Common myeloid progenitor, CD34-positive (primary cell): ENCODE measurements around the gene BGN.

Experiments used
- CTCF ChIA-PET: fragments of 350-600 bp; sonication (Branson Sonifier 250); formaldehyde crosslinking; loops from one replicate; lab custom pipeline; 2021; ENCODE audit warnings: antibody characterized with exemption; lab: Charles Lee
- POLR2A ChIA-PET: fragments of 350-600 bp; sonication (Branson Sonifier 250); formaldehyde crosslinking; loops from one replicate; lab custom pipeline; 2021; ENCODE audit warnings: antibody characterized with exemption; lab: Charles Lee
- DNase-seq, 3 donors: peaks; one replicate each; pipeline versions ENCODE4 v3.0.0 to v3.0.0-alpha.2; 2013
- H3K27ac ChIP-seq, 2 experiments: 1 replicate in 1 of 2; 2 replicates in 1 of 2; pipeline ENCODE4 v1.7.0; 2013; ENCODE audit warnings: inconsistent platforms in 2 of 2, low read length in 2 of 2, mild to moderate bottlenecking in 2 of 2, low read depth in 1 of 2, moderate library complexity in 1 of 2; ENCODE audit not compliant: severe bottlenecking in 2 of 2, insufficient read depth in 1 of 2, poor library complexity in 1 of 2
- H3K27me3 ChIP-seq, 5 experiments: replicated peaks in 2 of 5; 1 replicate in 3 of 5; 2 replicates in 2 of 5; pipeline versions ENCODE4 v1.6.1 to v1.7.0; 2013; ENCODE audit warnings: low read length in 4 of 5, mild to moderate bottlenecking in 2 of 5, moderate library complexity in 2 of 5, inconsistent platforms in 1 of 5; ENCODE audit not compliant: insufficient read depth in 5 of 5, control insufficient read depth in 4 of 5
- H3K36me3 ChIP-seq, 4 experiments: 1 replicate in 2 of 4; 2 replicates in 2 of 4; pipeline versions ENCODE4 v1.6.1 to v1.7.0; 2013; ENCODE audit warnings: low read length in 3 of 4, control low read depth in 1 of 4, mild to moderate bottlenecking in 1 of 4; ENCODE audit not compliant: control insufficient read depth in 4 of 4, insufficient read depth in 4 of 4
- H3K4me1 ChIP-seq, 4 experiments: 1 replicate in 3 of 4; 2 replicates in 1 of 4; pipeline versions ENCODE4 v1.6.1 to v1.7.1; 2013; ENCODE audit warnings: low read length in 3 of 4, mild to moderate bottlenecking in 3 of 4, control low read depth in 1 of 4, inconsistent platforms in 1 of 4, moderate library complexity in 1 of 4; ENCODE audit not compliant: control insufficient read depth in 4 of 4, insufficient read depth in 4 of 4; ENCODE audit errors: control extremely low read depth in 1 of 4
- H3K4me3 ChIP-seq, 7 experiments: 1 replicate in 4 of 7; 2 replicates in 3 of 7; pipeline versions ENCODE4 v1.5.1 to v1.7.0; 2013; ENCODE audit warnings: mild to moderate bottlenecking in 7 of 7, low read length in 6 of 7, moderate library complexity in 6 of 7, inconsistent platforms in 2 of 7, low read depth in 2 of 7, control low read depth in 1 of 7; ENCODE audit not compliant: insufficient read depth in 4 of 7, control insufficient read depth in 1 of 7; ENCODE audit errors: extremely low read depth in 1 of 7
- H3K9me3 ChIP-seq, 5 experiments: 1 replicate in 4 of 5; 2 replicates in 1 of 5; pipeline versions ENCODE4 v1.6.1 to v1.7.1; 2013; ENCODE audit warnings: low read length in 4 of 5, mild to moderate bottlenecking in 2 of 5, inconsistent platforms in 1 of 5, low read depth in 1 of 5, moderate library complexity in 1 of 5; ENCODE audit not compliant: control insufficient read depth in 4 of 5, insufficient read depth in 2 of 5; ENCODE audit errors: control extremely low read depth in 1 of 5
- WGBS: methylation state at CpG from one replicate; pipeline ENCODE4 v1.1.5; 2013; ENCODE audit not compliant: insufficient coverage; 5-methylcytosine and 5-hydroxymethylcytosine counted together

BGN gene

GRCh38 chrX:153448556-153449367, 46.0 kb upstream of the BGN start:
- ChIA-PET POLR2A (interaction anchor here (0.6 kb wide), 1 partner anchor 452 kb away, joined by 3 read pairs; no protein-coding TSS in a partner anchor), CTCF (interaction anchor here (0.9 kb wide), 1 partner anchor 60 kb away, joined by 3 read pairs; no protein-coding TSS in a partner anchor)
- DNase-seq = no peak
- Histone ChIP-seq H3K9me3 (no peaks in the 10 kb centered on the region), H3K27me3 (peaks cover 0 to 14% (median 0%) of the 10 kb centered on the region in 5 experiments), H3K4me1 (peaks cover 0 to 5% (median 0%) of the 10 kb centered on the region in 4 experiments), H3K36me3 (peaks cover 0 to 12% (median 5%) of the 10 kb centered on the region in 4 experiments), H3K27ac (no peak overlapping the region), H3K4me3 (no peak overlapping the region)
- WGBS = 86% methylated on average over 12 of the region's 21 CpGs

- H3K27me3 ChIP-seq = peaks cover 0 to 14% (median 0%) of the 10 kb centered on the region in 5 experiments
- no peak overlapping the region for H3K27ac ChIP-seq
- H3K4me3 ChIP-seq = no peak overlapping the region
- DNase-seq = no peak
- CTCF ChIA-PET = interaction anchor here (0.9 kb wide), 1 partner anchor 60 kb away, joined by 3 read pairs; no protein-coding TSS in a partner anchor
- peaks cover 0 to 5% (median 0%) of the 10 kb centered on the region in 4 experiments for H3K4me1 ChIP-seq
- POLR2A ChIA-PET = no interaction called here
- H3K36me3 ChIP-seq = peaks cover 0 to 16% (median 8%) of the 10 kb centered on the region in 4 experiments
- WGBS = 89% methylated on average over 13 of the region's 15 CpGs
- no peaks in the 10 kb centered on the region for H3K9me3 ChIP-seq
Measured at GRCh38 chrX:153449368-153450113, 45.2 kb upstream of the BGN start.

GRCh38 chrX:153450114-153450948, 44.4 kb upstream of the BGN start:
- POLR2A ChIA-PET = no interaction called here
- DNase-seq = no peak
- Histone ChIP-seq H3K36me3 (peaks cover 0 to 24% (median 12%) of the 10 kb centered on the region in 4 experiments), H3K4me3 (no peak overlapping the region), H3K27ac (no peak overlapping the region), H3K27me3 (peaks cover 0 to 14% (median 0%) of the 10 kb centered on the region in 5 experiments), H3K4me1 (peaks cover 0 to 5% (median 0%) of the 10 kb centered on the region in 4 experiments), H3K9me3 (no peaks in the 10 kb centered on the region)
- CTCF ChIA-PET = no interaction called here
- WGBS = 94% methylated on average over 19 of the region's 26 CpGs

GRCh38 chrX:153450949-153451277, 43.9 kb upstream of the BGN start:
- ChIA-PET CTCF (no interaction called here), POLR2A (no interaction called here)
- DNase-seq = no peak
- no peaks in the 10 kb centered on the region for H3K9me3 ChIP-seq
- peaks cover 0 to 30% (median 12%) of the 10 kb centered on the region in 4 experiments for H3K36me3 ChIP-seq
- no peak overlapping the region for H3K4me3 ChIP-seq
- H3K27me3 ChIP-seq = peaks cover 0 to 14% (median 0%) of the 10 kb centered on the region in 5 experiments
- WGBS = 85% methylated on average over 6 of the region's 8 CpGs
- peaks cover 0 to 2% (median 0%) of the 10 kb centered on the region in 4 experiments for H3K4me1 ChIP-seq
- H3K27ac ChIP-seq = no peak overlapping the region

GRCh38 chrX:153454901-153455550, 39.8 kb upstream of the BGN start:
- peaks cover 0 to 6% (median 0%) of the 10 kb centered on the region in 5 experiments for H3K27me3 ChIP-seq
- peaks cover 0 to 43% (median 19%) of the 10 kb centered on the region in 4 experiments for H3K36me3 ChIP-seq
- ChIA-PET CTCF (no interaction called here), POLR2A (no interaction called here)
- no peaks in the 10 kb centered on the region for H3K4me1 ChIP-seq
- 90% methylated on average over 16 of the region's 16 CpGs for WGBS
- no peak overlapping the region for H3K4me3 ChIP-seq
- no peak overlapping the region for H3K27ac ChIP-seq
- H3K9me3 ChIP-seq = no peaks in the 10 kb centered on the region
- no peak for DNase-seq

GRCh38 chrX:153455571-153455970, 39.2 kb upstream of the BGN start:
- Histone ChIP-seq H3K4me1 (no peaks in the 10 kb centered on the region), H3K27ac (no peak overlapping the region), H3K36me3 (peaks cover 0 to 41% (median 19%) of the 10 kb centered on the region in 4 experiments), H3K4me3 (no peak overlapping the region), H3K27me3 (peaks cover 0 to 5% (median 0%) of the 10 kb centered on the region in 5 experiments), H3K9me3 (no peaks in the 10 kb centered on the region)
- WGBS = 90% methylated on average over 14 of the region's 16 CpGs
- ChIA-PET CTCF (interaction anchor here (2.3 kb wide), 1 partner anchor 51 kb away, joined by 5 read pairs; no protein-coding TSS in a partner anchor), POLR2A (no interaction called here)
- DNase-seq = no peak
